ENCODE results near the gene NUP62CL.

- no peak for TF ChIP-seq CTCF (IDR thresholded peaks at IDR 0.05)
- no peak for TF ChIP-seq POLR2A (IDR thresholded peaks at IDR 0.05)
Measured at GRCh38 chrX:107207089-107207488, 856 bp upstream of the NUP62CL start.

All from testis (tissue), 2 donors.